ENCODE measurements around the gene CST2.
"Not testable (repeated sequence)": the region's sequence is repeated elsewhere in the genome, so short reads cannot be mapped to it uniquely, and the experiment has no call there.

CST2 gene

DNA sequence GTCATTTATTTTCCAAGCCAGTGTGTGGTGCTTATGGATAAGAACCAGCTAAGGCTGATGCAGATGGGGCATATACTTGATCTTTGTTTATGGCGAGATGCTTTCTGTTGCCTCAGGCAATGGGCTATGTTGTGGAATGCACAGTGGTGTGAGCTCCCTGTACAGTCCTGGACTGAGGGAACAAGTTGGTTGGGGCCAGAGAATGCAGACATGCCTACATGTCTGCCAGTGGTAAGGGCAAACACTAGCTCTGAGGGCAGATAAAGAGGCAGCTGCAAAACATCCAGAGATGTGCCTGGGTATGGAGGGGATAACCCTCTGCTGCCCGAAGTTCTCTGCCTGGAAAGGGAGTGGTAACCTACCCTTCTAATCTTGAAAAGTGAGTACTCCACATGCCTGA lies 16.2 kb downstream of the CST2 start:
- not testable (repeated sequence) for DNase-seq (ENCODE audit: low read depth in 2 of 2)

DNA sequence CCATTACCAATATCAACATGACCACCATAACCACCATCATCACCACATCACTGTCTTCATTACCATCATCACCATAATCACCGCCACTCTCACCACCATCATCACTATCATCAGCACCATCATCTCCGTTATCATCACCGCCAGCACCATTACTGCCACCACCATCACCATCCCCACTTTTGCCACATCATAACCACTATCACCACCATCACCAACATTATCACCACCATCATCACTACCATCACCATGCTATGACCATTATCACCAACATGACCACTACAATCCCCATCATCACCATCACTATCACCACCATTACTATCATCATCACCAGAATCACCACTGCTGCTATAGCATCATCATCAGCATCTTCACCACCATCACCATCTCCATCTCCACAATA lies 25.7 kb downstream of the CST2 start:
- DNase-seq (ENCODE audit: low read depth in 2 of 2), result no peak

DNA sequence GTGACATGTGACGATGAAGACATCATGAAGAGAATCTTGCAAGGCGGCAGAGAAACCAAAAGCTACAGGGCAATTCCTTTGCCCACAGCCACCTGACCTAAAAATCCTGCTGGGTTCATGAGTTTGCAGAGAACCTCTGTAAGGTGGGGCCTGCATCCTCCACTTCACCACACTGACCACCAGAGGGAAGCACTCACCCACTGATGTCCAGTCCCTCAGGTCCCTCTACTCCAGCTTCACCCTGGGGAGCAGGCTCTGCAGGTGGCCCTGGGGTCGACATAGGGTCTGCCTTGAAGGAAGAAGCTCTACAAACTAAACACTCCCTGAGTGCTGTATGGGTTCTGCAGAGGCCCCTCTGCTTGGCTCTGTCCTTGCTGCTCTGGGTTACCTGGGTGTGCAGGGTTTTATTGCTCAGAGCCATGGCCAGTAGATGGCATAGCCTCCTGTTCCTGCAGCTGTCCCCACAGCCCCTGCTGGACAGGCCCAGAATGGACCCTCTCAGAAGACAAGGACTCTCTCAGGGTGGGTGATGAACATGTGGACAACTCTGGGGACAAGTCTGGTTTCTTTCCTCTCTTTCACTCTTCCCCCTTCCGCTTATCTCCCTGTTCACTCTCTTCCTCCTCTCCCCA lies 27.2 kb downstream of the CST2 start:
- not testable (repeated sequence) for DNase-seq (ENCODE audit: low read depth in 2 of 2)

DNA sequence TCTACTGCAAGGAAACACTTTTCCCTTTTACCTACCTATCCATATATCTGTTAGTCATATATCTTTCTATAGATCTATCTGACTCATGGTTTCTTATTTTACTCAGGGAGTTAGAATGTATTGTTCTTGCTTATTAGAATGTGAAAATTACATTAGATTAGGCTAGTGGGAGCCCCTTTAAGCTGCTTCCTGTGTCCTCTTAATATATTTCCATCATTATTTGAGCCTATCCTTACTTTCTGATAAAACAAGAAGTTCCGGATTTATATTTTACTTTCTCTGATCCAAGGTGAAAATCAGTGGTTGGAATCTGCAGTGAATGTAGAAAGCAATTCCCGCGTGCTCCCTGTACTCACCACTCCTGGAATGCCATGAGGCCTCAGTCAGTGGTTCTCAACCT lies 31.0 kb downstream of the CST2 start:
- no peak for DNase-seq (ENCODE audit: low read depth in 2 of 2)

DNA sequence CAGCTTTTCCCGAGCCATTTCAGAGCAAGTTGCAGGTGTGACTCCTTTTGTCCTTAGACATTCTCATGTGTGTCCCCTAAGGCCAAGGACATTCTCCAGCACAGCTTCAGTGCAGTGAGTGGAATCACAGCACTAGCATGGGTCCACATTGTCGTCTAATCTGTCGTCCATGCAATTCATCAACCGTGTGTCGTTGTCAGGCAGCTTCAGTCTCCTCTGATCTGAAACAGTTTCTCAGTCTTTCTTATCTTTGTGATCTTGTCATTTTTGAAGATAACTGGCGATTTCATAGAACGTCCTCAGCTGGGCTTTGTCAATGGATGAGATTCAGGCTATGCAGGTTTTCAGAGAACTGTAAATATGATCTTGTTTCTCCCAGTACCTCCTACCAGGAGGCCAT lies 31.7 kb downstream of the CST2 start:
- no peak for DNase-seq (ENCODE audit: low read depth in 2 of 2)

DNA sequence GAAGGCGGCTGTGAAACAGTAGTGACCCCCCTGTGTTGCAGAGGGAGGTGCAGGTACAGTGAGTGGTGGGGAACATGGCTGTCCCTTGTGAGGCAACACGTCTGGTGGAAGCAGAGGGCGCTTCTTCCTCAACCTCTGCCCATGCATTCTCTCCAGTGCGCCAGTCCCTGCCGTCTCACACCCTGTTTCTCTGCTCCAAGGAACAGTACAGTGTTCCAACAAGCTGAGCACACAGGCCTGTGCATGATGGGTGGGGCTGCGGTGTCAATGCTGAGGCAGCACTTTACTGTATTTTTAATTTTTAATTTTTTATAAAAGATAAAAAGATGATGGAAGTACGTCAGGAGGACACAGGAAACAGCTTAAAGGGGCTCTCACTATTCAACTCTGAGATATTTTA lies 32.5 kb downstream of the CST2 start:
- no peak for DNase-seq (ENCODE audit: low read depth in 2 of 2)

DNA sequence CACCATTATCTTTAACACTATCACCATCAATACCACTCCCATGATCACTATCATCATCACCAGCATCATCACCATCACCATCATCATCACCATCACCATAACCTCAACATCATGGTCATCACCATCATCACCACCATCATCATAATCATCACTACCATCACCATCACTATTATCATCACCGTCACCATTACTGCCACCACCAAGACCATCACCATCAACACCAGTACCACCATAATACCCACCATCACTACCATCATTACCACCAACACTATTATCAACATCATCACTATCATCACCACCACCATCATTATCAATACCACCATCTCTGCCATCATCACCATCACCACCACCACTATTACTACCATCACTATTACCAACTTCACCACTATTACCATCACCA lies 43.1 kb downstream of the CST2 start:
- DNase-seq (ENCODE audit: low read depth in 2 of 2), result no peak

DNA sequence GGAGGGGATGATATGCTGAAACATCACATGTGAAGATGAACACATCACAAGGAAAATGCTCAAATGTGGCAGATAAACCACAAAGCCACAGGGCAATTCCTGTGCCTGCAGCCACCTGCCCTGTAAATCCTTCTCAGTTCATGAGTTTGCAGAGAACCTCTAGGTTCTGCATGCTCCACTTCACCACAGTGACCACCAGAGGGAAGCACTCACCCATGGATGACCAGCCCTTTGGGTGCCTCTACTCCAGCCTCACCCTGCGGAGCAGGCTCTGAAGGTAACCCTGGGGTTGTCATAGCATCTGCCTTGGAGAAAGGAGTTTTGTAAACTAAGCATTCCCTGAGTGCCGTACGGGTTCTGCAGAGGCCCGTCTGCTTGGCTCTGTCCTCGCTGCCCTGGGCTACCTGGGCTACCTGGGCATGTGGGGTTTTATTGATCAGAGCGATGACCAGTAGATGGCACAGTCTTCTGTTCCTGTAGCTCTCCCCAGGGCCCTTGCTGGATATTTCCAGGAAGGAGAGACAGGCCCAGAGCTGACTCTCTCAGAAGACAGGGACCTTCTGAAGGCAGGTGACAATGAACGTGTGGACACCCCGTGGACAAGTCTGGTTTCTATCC lies 44.1 kb downstream of the CST2 start:
- DNase-seq (ENCODE audit: low read depth in 2 of 2), result no peak

DNA sequence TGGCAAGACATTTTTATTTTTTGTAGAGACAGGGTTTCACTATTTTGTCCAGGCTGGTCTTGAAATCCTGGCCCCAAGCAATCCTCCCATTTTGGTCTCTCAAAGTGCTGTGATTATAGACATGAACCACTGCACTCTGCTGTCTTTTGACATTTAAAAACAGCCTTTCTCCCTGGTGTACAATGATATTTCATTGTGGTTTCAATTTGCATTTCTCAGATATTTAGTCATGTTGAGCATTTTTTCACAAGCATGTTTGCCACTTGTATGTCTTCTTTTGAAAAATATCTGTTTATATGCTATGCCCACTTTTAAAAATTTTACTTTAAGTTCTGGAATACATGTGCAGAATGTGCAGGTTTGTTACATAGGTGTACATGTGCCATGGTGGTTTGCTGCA lies 47.9 kb downstream of the CST2 start:
- not testable (repeated sequence) for DNase-seq (ENCODE audit: low read depth in 2 of 2)

DNA sequence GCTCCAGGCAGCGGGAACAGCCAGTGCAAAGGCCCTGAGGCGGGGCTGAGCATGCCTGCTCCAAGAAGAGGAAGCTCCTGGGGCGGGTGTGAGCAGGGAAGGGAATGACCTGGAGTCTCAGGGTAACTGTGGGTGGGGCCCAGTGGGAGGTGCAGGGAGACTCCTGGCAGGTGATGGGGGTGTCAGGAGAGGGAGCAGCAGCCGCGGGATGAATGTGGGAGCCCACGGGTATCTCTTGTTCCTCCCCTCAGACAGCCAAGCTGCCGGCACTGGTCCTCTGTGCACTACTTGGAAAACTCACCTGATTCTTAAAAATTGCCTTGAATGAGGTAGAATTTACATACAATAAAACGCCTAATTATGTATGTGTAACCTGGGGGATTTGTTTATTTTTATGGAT lies 49.1 kb downstream of the CST2 start:
- not testable (repeated sequence) for DNase-seq (ENCODE audit: low read depth in 2 of 2)

DNA sequence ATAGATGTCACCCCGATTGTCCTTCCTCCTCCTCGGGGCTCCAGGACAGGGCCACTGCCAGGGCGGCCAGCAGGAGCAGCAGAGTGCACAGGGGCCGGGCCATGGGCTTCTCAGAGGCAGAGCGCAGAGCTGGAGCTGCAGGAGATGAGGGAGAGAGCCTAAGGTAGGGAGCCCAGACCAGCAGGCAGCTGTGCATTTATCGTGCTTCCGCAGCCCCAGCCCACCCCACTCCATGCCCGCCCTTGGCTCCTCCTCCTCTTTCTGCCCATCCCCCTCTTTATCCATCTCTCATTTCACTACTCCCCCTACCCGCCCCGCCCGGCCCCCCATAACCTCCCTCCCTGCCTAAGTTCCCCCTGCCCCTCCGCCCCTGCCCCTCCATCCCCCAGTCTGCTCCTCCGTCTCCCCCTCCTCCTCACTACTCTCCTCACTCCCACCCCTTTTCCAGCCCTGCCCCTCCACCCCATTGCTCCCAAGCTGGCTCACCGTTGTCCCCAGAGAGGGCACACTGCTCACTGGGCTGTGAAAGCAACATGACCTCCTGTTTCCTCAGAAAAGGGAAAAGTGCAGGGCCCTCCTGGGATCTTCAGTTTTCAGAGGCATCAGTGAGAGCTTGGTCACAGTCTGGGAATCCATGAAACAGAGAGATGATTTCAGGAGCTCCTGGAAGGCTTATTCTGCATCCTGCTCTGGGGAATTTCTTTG lies 50.3 kb downstream of the CST2 start:
- no peak for DNase-seq (ENCODE audit: low read depth in 2 of 2)

DNA sequence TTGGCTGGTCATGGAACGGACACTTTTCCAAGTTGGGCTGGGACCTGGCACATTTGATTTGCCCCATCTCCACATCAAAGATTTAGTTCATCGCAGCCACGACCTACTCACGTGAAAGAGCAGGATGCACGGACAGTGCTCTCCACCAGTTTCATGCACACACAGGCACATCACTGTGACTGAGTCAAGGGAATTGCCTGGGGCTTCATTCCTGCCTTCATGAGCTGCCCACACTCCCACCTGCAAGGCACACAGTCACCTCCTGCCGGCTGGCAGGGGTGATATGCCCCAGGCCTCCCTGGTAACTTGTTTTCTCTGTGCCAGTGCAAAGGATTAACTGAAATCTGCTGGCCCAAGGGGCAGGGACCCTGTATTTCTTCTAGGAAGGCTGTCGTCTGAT lies 52.4 kb downstream of the CST2 start:
- DNase-seq (ENCODE audit: low read depth in 2 of 2), result no peak
